BJ (cell line): ENCODE results near the gene ATP8B3. TPM values are rescaled to one million over a fixed set of nuclear protein-coding genes. Genes with fewer than 3 reads are reported as not detected.

Source experiments
- CTCF ChIA-PET: fragments of 350-600 bp; formaldehyde crosslinking; extraction: SDS; loops from one replicate; lab custom pipeline; 2021; ENCODE audit warnings: antibody characterized with exemption, inconsistent platforms; lab: Yijun Ruan, JAX
- POLR2A ChIA-PET: fragments of 300-600 bp; sonication (Branson Sonifier 250); formaldehyde crosslinking; extraction: SDS; loops from one replicate; lab custom pipeline; 2021; ENCODE audit warnings: antibody characterized with exemption; lab: Charles Lee
- DNase-seq: peaks from one replicate; pipeline ENCODE4 v3.0.0-alpha.2; 2011; ENCODE audit warnings: low read depth
- H3K27me3 ChIP-seq: 2 replicates; pipeline ENCODE4 v1.6.0; 2011; ENCODE audit warnings: low read length; ENCODE audit not compliant: control insufficient read depth, insufficient read depth
- H3K36me3 ChIP-seq: 2 replicates; pipeline ENCODE4 v1.5.1; 2011; ENCODE audit warnings: low read length; ENCODE audit not compliant: control insufficient read depth, insufficient read depth
- H3K4me3 ChIP-seq: 2 replicates; pipeline ENCODE4 v1.5.1; 2011; ENCODE audit warnings: low read depth, mild to moderate bottlenecking, control low read depth, low read length
- polyA plus RNA-seq: library from polyadenylated mRNA; depleted of rRNA; stranded (reverse); fragments of >200 nt; gene quantifications from 2 replicates; pipeline ENCODE4 v1.2.3, GENCODE V29; 2011
- TF ChIP-seq, protein P1 (sequence below): IDR thresholded peaks from 2 replicates; pipeline ENCODE4 v1.5.1; 2011; ENCODE audit warnings: low read depth, mild to moderate bottlenecking, control low read depth, inconsistent platforms, low read length, moderate library complexity; ENCODE audit not compliant: insufficient read depth

Gene ATP8B3
- polyA plus RNA-seq, 1 experiment, result 4.6 TPM

- H3K27me3 ChIP-seq, result peaks cover 48% of the 10 kb centered on the region
- CTCF ChIA-PET, result interaction anchor here (1.0 to 1.6 kb wide), 2 partner anchors 11 to 18 kb away, joined by 3 to 4 read pairs; no protein-coding TSS in a partner anchor
- POLR2A ChIA-PET, result no interaction called here
- no peaks in the 10 kb centered on the region for H3K36me3 ChIP-seq
- no peak for DNase-seq
- H3K4me3 ChIP-seq, result no peak overlapping the region
- TF ChIP-seq, protein P1, sequence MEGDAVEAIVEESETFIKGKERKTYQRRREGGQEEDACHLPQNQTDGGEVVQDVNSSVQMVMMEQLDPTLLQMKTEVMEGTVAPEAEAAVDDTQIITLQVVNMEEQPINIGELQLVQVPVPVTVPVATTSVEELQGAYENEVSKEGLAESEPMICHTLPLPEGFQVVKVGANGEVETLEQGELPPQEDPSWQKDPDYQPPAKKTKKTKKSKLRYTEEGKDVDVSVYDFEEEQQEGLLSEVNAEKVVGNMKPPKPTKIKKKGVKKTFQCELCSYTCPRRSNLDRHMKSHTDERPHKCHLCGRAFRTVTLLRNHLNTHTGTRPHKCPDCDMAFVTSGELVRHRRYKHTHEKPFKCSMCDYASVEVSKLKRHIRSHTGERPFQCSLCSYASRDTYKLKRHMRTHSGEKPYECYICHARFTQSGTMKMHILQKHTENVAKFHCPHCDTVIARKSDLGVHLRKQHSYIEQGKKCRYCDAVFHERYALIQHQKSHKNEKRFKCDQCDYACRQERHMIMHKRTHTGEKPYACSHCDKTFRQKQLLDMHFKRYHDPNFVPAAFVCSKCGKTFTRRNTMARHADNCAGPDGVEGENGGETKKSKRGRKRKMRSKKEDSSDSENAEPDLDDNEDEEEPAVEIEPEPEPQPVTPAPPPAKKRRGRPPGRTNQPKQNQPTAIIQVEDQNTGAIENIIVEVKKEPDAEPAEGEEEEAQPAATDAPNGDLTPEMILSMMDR, result no peak
Observed at GRCh38 chr19:1750343-1751021, 61.6 kb downstream of the ATP8B3 start.

- ChIA-PET POLR2A (no interaction called here), CTCF (interaction anchor here (1.0 to 1.6 kb wide), 2 partner anchors 10 to 19 kb away, joined by 3 to 4 read pairs; no protein-coding TSS in a partner anchor)
- H3K27me3 ChIP-seq, result peaks cover 47% of the 10 kb centered on the region
- no peak for DNase-seq
- TF ChIP-seq, protein P1, result no peak
- H3K4me3 ChIP-seq, result no peak overlapping the region
- H3K36me3 ChIP-seq, result no peaks in the 10 kb centered on the region
Observed at GRCh38 chr19:1749373-1750342, 62.4 kb downstream of the ATP8B3 start.

DNA sequence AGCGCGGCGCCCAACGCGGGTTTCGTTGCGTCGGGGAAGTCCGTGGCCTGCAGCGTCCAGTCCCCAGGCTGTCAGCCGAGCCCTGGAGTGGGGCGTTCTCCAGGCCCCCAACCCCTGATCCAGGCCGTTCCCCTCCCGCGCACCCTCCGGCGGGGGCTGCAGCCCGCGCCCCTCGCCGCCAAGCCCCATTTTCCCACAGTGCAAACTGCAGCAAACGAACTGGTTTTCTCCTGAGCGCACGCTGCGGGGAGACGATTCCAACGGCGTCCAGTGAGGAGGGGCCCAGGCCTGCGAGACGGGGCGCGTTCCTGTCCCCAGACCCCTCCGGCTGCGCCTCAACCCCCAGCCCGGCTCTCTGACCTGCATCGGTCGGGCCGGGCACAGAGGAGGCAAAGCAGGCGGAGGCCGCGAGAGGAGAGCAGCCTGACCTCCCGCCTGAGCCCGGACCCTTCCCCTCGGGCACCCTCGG, 63.2 kb downstream of the ATP8B3 start:
- no peak for DNase-seq
- ChIA-PET CTCF (no interaction called here), POLR2A (no interaction called here)
- TF ChIP-seq, protein P1, result no peak
- Histone ChIP-seq H3K4me3 (no peak overlapping the region), H3K36me3 (no peaks in the 10 kb centered on the region), H3K27me3 (peaks cover 45% of the 10 kb centered on the region)

DNA sequence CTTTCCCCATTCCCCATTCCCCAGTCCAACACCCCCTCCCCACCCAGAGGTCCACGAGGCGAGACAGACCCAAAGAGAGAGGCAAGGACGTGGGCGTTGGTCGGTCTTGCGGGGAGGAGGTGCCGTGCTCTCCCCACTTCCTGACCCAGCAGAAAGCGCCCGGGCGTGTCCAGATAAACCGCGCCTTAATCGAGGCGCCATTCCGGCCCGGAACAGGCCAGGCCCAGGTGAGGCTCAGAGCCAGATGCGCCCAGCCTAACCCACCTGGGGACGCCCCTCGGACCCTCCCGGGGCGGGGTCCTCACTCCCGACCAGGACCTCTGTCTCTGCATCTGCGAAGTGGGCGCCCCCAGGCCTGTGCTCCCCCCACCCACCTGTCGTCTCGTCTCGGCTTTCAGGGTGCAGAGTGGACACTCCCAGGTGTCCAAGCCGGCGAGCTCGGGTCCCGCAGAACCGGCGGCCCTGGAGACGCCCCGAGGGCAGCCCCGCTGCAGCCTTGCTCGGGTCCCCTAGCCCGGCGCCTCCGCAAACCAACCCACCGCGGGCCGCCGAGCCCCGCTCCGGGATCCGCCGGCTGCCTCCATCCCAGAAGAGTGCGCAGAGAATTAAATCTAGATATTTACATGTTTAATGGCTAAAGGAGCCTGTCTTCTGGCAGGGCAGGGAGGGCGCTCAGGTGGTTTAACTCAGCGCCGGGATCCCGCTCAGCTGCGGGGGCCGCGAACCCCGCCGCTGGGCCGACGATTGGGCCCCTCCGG, 63.8 kb downstream of the ATP8B3 start:
- Histone ChIP-seq H3K27me3 (peaks cover 45% of the 10 kb centered on the region), H3K4me3 (no peak overlapping the region), H3K36me3 (no peaks in the 10 kb centered on the region)
- ChIA-PET POLR2A (no interaction called here), CTCF (interaction anchor here (0.6 to 2.1 kb wide), 3 partner anchors 20 to 77 kb away, joined by 3 to 7 read pairs (median 4); no protein-coding TSS in a partner anchor)
- DNase-seq, result no peak
- TF ChIP-seq, protein P1, result no peak
